NCI-H345 treated with DMSO at 0.1 percent for 48 hours (cell line): Measurements from ENCODE around the gene CREBBP.

Experiments
- DNase-seq: peaks from one replicate; lab custom pipeline; 2025; ENCODE audit not compliant: unreplicated experiment; lab: John Stamatoyannopoulos, UW

CREBBP gene

DNA sequence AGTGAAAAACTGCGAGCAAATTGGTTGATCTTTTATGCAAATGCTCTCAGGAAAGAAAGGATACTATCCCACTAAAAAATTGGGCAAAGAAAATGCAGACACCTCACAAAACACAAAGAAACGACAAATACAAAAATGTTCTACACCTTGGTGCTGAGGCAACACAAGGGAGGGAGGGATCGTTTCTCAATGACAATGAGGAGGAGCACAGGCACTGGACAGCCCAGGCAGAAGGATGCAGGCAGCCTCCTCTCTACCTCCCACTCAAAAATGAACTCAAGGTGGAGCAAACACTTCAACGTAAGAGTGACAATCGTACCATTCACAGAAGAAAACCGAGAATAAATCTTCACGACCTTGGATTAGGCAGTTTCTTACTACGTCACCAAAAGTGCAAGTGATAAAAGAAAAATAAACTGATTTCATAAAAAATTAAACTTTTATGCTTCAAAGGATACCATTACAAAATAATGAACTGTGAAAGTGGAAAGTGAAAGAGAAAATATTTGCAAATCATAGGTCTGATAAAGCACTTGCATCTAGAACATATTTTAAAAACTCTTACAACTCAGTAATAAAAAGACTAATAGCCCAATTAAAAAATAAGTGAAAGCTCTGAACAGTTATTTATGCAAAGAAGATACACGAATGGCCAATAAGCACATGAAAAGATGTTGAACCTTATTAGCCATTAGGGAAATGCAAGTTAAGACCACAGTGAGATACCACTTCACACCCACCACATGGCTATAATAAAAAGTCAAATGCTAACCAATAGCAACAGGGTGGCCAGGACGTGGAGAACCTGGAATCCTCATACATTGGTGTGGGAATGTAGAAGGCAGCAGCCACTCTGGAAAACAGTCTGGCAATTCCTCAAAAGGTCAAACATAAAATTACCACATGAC is 82.4 kb downstream of the CREBBP start:
- no peak for DNase-seq

DNA sequence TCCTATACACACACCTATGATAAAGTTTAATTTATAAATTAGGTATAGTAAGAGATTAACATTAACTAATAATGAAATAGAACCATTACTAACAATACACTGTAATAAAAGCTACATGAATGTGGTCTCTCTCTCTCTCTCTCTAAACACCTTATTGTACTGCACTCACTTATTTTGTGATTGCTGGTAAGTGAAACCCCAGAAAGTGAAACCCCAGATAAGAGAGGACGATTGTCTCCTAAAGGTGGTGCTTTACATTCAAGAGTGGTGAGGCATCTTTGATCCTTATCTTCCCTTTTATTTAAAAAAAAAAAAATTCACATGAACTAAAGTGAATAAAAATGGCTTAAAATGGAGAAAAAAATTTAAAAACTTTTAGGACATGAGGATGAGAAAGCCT is 83.0 kb downstream of the CREBBP start:
- DNase-seq: no peak

DNA sequence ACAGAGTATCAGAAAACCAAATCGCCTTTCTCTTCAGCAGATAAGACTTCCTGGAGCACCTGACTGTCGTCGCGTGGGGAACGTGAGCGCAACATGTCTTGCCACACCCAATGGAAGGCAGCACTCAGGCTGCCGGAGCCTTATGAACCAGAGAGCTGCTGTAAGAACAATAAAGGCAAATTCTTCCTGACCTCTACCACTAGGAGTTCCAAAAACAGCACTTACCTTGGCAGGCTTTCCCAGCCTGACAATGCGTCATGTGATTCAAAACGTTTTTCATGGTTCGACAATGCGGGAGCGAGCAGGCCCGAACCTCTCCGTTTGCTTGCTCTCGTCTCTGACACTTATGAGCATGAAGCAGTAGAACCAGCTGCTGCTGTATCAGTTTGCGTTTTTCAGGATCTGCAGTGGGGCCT is 87.3 kb downstream of the CREBBP start:
- no peak for DNase-seq

DNA sequence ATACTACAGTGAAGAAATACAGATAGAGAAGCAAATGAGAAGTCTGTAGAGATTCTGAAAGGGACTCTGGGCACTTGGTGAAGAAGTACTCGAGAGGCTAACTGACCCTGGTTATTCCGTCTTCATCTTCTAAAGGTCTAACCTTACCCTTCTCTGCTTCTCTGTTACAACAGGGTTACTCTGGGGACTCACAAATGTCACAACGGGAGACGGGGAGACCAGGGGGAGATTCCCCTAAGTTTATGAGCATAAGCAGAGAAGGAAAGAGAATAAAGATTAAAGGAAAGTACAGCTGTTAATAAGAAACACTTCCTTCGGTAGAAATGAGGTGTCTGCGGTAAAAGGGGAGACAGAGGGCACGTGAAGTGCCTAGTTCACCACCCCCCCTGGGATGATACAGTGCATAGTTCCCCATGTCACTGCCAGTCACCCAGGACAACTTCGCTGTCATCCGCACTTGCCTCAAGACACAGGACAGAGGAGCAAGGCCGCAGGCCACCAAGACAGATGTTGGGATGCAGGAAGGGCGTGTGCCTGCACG is 88.0 kb downstream of the CREBBP start:
- no peak for DNase-seq

DNA sequence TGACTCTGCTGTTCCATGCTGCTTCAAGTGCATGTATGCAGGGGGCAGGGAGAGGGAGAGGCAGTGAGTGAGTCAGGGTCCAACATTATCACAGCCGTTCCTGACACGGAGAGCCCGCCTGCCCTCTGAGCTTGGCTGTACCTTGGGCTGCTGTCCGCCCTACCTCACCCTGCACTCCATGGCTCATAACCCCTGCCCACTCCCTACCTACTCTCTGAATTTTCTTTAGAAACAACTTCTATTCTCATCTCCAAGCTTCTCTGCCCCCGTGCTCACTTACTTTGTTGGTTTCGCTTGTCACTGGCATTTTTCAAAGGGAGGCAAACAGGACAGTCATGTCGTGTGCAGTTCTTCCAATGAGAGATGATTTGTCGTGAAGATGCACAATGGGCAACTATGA is 88.8 kb downstream of the CREBBP start:
- no peak for DNase-seq

DNA sequence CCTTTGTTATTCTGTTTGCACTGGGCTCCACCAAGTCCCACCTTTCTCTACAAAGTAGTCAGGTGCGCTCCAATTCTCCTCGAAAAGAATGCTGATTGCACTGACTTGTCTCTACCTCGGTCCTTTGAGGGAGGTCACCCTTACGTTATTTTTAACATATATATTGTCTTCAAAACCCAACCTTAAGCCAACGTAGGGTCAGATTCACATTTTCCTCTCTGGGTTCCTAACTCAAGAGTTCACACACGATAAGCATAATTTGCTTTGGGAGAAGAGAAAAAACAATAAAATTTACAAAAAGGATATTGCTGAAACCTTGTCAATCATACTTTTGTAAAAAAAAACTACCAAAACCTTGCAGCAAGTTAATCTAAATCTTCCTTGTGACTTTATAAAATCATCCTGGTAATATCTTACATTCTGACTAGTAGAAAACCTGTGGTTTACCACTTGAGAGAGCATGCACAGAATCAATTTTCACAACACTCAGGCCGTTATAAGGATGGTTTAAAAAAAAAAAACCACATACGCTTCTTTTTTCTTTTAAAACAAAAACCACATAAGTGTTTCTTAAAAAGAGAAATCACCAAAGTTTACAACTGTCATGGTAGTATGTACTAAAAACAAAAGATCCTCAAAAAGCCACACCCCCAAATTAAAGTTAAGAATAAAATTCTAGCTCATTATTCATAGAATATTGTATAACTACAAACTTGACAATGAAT is 91.0 kb downstream of the CREBBP start:
- no peak for DNase-seq

DNA sequence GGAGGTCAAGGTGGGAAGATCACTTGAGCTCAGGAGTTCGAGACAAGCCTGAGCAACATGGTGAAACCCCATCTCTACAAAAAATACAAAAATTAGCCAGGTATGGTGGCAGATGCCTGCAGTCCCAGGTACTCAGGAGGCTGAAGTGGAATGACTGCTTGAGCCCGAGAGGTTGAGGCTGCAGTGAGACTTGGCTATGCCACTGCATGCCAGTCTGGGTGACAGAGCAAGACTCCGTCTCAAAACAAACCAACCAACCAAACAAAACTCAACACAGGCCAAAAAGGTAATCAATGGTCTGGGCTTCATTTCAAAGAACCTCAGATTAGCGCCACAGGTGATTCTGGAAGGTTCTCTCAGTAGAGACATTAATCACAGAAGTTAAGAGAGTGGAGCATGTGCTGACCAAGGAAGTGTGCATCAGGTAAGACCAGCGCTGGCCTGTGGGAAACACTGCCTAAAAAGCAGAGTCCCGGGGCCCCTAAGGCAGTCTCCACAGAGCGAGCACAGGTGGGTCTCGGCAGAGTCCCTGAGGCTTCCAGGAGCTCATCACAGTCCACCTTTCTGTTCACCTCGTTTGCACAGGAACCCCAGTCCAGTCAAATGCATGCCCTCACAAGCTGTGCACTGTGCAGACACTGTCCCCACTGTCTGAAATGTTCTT is 91.7 kb downstream of the CREBBP start:
- no peak for DNase-seq

DNA sequence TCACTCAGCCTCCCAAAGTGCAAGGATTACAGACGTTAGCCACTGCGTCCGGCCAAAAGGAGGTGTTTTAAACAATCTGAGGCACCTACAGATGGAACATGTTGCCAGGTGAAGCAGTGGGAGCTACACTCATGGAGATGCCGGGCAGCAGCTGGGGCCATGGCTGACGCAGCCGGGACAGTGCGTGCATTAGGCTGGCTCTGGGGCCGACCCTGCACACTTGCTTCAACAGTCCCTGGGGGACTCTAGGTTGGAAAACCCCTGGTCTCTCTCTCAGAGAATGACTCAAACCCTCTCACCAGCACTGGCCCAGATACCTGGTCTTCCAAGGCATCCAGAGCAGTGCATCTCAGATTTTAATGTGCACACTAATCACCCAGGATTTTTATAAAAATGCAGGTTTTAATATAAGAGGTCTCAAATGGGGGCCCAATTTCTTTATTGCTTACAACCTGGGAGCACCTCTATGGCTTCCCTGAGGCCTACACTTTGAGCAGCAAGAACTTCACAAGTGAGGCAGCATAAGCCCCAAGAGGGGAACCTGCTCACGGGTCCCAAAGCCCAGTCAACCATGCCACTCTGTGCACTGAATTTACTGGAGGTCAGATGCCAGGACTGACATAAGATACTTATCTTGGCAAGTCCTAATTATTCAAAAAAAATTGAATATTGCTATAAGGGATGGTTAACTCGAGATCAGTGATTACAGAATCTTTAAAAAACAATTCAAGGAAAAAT is 92.4 kb downstream of the CREBBP start:
- DNase-seq: no peak

DNA sequence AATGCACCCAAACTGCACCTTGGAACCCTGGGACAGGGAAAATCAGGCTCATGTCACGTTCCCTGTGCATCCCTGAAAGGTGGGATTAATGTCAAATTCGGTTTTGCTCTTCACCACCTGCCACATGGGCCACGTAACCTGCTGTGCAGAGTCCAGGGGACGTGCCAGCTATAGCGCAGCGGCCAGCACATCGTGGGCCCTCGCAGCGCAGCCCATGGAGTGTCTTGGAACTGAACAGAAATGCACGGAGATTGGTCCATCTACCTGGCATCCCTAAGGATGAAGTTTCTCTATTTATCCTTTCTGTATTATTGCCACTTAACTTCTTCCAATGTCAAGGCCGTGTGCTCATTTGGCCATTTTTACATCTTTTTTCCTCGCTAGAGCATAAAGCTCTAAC is 95.1 kb downstream of the CREBBP start:
- no peak for DNase-seq

DNA sequence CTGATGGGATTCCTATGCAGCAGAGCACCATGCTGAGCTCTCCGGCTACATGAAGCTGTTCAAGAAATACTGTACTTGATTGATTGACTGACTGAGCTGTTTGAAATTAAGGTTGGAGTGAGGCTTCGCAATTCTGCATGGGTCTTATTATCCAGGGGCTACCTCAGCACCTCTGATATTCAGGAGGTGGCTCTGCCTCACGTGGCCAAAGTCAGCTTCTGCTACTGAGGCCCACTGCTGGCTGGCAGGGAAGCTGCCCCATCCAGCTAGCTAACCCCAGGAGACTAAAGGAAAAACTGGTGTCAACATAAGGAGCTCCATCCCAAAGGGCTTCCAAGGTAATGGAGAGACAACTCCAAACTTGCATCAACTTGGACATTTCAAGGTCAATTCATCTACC is 97.0 kb downstream of the CREBBP start:
- no peak for DNase-seq

DNA sequence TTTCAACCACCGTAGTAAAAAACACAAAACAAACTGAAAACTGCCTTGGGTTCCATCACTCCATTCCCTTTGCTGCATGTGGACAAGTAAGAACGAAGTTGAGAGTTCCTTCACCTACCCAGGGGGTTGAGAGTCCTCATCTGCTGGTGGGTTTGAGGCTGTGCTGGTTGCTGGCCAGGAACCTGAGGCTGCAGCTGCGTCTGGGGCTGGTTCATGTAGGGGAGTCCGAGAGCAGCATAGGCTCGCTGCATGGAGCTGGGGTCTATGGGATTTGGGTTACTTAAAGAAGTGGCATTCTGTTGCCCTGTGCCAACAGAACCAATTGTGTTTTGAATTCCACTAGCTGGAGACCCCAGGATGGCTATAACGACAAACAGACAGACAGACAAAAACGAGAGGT is 97.9 kb downstream of the CREBBP start:
- no peak for DNase-seq

DNA sequence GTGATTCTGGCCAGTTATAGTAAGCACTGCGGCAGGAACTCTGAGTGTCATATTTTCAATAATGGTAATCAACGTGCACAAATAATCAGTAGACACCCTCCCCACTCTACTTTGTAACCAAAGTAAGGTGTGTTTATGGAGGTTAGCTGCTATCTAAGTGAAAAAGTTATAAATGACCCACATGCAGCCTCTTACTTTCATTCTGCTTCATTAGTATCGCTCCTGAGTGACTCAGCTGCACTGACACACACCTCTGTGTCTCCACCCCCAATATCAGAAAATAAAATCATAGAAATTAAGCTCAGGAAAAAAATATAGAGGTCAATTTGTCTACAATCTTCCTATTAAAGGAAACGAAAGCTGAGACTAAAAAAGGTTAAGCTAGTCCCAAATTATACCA is 99.1 kb downstream of the CREBBP start:
- no peak for DNase-seq

DNA sequence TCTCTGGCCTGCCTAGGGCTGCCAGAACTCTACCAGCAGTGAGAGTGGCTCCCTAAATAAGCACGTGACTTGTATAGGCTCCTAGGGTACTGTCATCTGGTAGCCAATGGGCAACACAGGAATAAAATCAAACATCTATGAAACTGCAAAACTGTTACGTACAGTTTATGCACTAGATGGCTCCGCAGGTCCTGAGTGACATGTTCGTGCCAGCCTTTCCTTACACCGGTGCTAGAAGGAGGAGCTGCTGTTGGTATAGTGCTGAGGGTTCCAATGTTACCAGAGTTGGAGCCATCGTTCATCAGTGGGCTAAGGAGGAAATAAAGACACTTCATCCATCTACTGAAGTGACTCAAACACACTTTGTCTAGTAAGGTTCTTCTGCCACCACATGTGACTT is 99.9 kb downstream of the CREBBP start:
- DNase-seq: no peak

DNA sequence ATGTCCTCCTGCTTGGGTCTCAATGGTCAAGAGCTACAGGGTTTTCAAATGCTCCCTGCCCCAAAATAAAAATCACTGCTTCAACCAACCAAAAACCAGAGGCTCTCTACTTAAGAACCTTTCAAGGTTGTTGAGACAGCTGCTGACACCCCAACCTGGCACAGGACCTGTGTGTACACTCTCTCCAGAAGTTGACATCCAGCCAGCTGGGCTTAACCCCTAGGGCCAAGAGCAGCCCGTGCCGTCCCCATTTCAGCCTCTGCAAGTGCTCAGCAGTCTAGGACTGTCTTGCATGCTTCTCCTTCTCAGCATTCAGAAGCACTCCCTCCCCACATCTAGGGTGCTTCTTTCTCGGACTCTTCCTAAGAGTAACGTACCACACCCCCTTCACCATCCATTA is 104.2 kb downstream of the CREBBP start:
- DNase-seq: no peak

DNA sequence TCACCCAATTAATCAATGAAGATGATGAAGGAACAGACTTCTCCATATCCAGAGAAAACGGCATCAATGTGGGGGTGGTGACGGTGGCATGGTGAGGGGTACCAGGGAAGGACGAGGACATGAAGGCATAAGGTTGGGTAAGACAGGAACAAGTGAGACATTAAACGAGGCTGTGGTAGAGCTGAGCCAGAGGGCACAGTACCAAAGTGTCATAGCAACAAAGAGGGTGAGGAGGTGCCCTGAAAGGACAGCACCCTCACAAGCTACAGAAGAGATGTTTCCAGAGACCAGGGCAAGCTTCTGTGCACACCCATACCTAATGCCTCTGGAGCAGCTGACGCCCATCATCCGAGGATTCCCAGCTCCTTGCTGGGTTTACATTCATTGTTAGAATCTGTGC is 105.7 kb downstream of the CREBBP start:
- DNase-seq: no peak

DNA sequence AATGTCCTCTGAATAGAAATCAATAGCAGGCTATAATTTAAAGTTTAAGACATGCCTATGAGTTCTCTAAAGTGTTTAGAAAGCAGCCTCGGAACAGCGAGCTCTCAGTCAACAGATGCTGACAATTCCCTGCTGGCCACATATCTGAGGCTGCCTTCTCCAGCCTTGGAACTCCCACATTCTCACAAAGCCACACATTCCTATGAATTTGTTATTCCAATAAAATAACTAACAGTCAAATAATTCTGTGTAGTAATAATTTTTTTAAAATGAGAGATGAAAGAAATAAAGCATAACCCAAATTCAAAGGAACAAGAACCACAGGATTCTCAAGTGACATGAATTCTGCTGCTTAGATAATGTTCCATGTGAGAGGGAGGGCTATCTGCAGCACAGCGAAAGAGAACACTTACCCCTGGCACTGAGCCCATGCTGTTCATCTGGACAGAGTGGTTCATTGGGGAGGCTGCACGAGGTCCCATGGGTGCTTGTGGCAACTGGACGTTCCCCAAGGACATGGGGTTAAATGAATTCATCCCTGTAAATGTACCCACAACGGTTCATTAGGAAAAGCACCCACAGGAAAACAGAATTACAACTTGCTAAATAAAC is 106.3 kb downstream of the CREBBP start:
- DNase-seq: no peak

DNA sequence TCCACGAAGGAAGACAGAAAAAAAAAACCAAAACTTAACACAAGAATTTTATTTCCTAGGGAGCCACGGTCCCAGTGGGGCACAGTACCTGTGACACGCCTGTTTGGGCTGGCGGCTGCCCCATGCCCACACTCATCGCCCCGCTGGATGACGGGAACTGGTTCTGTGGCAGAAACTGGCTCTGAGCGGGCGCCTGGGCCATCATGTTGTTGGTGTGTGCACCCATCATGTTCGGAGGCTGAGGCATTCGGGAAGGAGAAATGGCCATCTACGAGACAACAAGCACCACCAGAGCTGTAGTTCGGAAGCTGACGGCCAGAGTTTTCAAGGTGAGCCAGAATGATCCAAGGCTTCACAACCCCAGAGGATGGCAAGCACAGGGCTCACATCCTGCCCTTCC is 106.8 kb downstream of the CREBBP start:
- DNase-seq: no peak

DNA sequence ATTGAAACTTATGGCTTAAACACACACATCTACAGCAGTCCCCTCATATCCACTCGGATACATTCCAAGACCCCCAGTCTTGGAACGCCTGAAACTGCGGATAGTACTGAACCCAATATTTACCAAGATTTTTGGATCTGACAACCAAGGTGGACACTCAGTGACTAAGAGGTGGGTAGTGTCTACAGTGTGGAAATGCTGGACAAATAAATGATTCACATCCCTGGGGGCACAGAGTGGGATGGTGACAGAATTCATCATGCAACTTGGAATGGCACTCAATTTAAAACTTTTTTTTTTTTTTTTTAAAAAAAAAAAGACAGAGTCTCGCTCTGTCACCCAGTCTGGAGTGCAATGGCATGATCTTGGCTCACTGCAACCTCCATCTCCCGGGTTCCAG is 109.0 kb downstream of the CREBBP start:
- DNase-seq: no peak

DNA sequence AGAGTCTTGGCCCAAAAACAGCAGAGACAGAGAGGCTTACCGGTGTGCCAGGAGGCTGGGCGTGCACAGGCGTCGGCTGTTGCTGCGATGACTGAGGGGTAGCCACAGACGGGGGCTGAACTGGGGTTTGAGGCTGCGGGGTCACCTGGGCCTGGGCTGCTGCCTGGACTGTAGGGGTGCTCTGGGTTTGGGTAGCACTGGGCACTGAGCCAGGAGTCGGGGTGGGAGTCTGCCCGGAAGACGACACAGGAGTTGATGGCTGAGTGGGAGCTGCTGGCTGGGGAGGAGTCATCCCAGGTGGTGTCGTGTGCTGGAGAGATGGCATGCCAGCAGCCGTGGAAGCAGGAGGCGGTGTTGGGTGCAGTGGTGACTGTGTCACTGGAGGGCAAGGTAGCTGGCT is 110.0 kb downstream of the CREBBP start:
- DNase-seq: no peak

DNA sequence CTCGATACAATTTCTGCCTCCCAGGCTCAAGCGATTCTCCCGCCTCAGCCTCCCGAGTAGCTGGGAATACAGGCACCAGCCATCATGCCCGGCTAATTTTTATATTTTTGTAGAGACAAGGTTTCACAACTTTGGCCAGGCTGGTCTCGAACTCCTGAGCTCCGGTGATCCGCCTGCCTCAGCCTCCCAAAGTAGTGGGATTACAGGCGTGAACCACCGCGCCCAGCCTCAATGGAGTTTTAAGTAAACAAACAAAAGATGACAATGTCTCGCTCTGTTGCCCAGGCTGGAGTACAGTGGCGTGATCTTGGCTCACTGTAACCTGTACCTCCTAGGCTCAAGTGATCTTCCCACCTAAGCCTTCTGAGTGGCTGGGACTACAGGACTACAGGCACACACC is 110.6 kb downstream of the CREBBP start:
- DNase-seq: no peak

DNA sequence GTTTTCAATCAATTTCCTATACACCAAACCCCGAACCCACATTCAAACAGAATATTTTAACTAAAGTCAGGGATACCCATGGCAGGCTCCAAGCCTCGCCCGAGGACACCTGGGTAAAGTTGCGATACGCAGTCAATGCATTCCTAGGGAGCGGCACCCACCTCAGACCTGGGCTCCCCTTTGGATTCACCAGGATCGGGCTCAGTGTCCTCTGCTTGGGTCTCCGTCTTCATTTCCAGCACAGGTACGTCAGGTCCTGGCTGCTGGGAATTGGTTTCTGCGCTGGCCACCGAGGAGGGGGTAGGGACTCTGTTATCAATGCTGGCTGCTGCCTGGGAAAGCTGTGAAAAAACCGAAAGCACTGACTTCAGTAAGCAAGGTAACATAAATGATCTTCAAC is 111.5 kb downstream of the CREBBP start:
- no peak for DNase-seq
